Measurements from ENCODE around the gene RNU5D-1. TPM values are rescaled to one million over a fixed set of nuclear protein-coding genes. Genes with fewer than 3 reads are reported as not detected.
A peak's percentile ranks its signal among the peaks of the same experiment; 100 is the strongest.

RNU5D-1 gene
- not detected for total RNA-seq (ENCODE audit: unreplicated experiment)
- long read RNA-seq, result 0 reads

GRCh38 chr1:44730741-44731512, at the start of gene RNU5D-1:
Gene RNU5D-1 (minus strand): TSS chr1:44731170.
- peaks cover 3% of the 10 kb centered on the region for H3K27me3 Mint-ChIP-seq (ENCODE audit: unreplicated experiment)
- peaks cover 10% of the 10 kb centered on the region for H3K4me1 Mint-ChIP-seq (ENCODE audit: unreplicated experiment)
- no peaks in the 10 kb centered on the region for H3K9me3 Mint-ChIP-seq (ENCODE audit: unreplicated experiment)
- DNase-seq (ENCODE audit: low spot score), result peak; percentile 93
- peak within 1 kb of the TSS; percentile 10 for H3K4me3 Mint-ChIP-seq (ENCODE audit: unreplicated experiment)
- peak; percentile 89 for TF ChIP-seq CTCF (IDR thresholded peaks at IDR 0.05; ENCODE audit: unreplicated experiment)
- H3K36me3 Mint-ChIP-seq (ENCODE audit: low read depth, unreplicated experiment), result peaks cover 4% of the 10 kb centered on the region
- H3K27ac Mint-ChIP-seq (ENCODE audit: unreplicated experiment), result peak within 1 kb of the TSS; percentile 100

GRCh38 chr1:44780583-44781121, 49.7 kb upstream of the RNU5D-1 start:
- no peak for DNase-seq (ENCODE audit: low spot score)
- Mint-ChIP-seq H3K4me1 (ENCODE audit: unreplicated experiment) (peaks cover 23% of the 10 kb centered on the region), H3K9me3 (ENCODE audit: unreplicated experiment) (no peaks in the 10 kb centered on the region), H3K4me3 (ENCODE audit: unreplicated experiment) (peak overlapping the region; percentile 59), H3K36me3 (ENCODE audit: low read depth, unreplicated experiment) (peaks cover 32% of the 10 kb centered on the region), H3K27ac (ENCODE audit: unreplicated experiment) (no peak overlapping the region), H3K27me3 (ENCODE audit: unreplicated experiment) (peaks cover 19% of the 10 kb centered on the region)
- TF ChIP-seq CTCF (IDR thresholded peaks at IDR 0.05; ENCODE audit: unreplicated experiment), result no peak

- Mint-ChIP-seq H3K27me3 (ENCODE audit: unreplicated experiment) (peaks cover 12% of the 10 kb centered on the region), H3K9me3 (ENCODE audit: unreplicated experiment) (no peaks in the 10 kb centered on the region), H3K4me3 (ENCODE audit: unreplicated experiment) (peak overlapping the region; percentile 72), H3K36me3 (ENCODE audit: low read depth, unreplicated experiment) (peaks cover 32% of the 10 kb centered on the region), H3K27ac (ENCODE audit: unreplicated experiment) (no peak overlapping the region), H3K4me1 (ENCODE audit: unreplicated experiment) (peaks cover 22% of the 10 kb centered on the region)
- no peak for TF ChIP-seq CTCF (IDR thresholded peaks at IDR 0.05; ENCODE audit: unreplicated experiment)
- no peak for DNase-seq (ENCODE audit: low spot score)
Measured at GRCh38 chr1:44778705-44779576, 48.0 kb upstream of the RNU5D-1 start.

- H3K4me3 Mint-ChIP-seq (ENCODE audit: unreplicated experiment), result peak overlapping the region; percentile 97
- peaks cover 12% of the 10 kb centered on the region for H3K27me3 Mint-ChIP-seq (ENCODE audit: unreplicated experiment)
- no peak for DNase-seq (ENCODE audit: low spot score)
- H3K36me3 Mint-ChIP-seq (ENCODE audit: low read depth, unreplicated experiment), result peaks cover 32% of the 10 kb centered on the region
- no peak for TF ChIP-seq CTCF (IDR thresholded peaks at IDR 0.05; ENCODE audit: unreplicated experiment)
- peaks cover 22% of the 10 kb centered on the region for H3K4me1 Mint-ChIP-seq (ENCODE audit: unreplicated experiment)
- H3K27ac Mint-ChIP-seq (ENCODE audit: unreplicated experiment), result no peak overlapping the region
- H3K9me3 Mint-ChIP-seq (ENCODE audit: unreplicated experiment), result no peaks in the 10 kb centered on the region
Measured at GRCh38 chr1:44777969-44778635, 47.1 kb upstream of the RNU5D-1 start.

All from endothelial cell (in vitro differentiated cells).